A673 (cell line): ENCODE measurements around the gene GPN2. TPM values are rescaled to one million over a fixed set of nuclear protein-coding genes. Genes with fewer than 3 reads are reported as not detected.
"Not testable (repeated sequence)": the region's sequence is repeated elsewhere in the genome, so short reads cannot be mapped to it uniquely, and the experiment has no call there.

Source experiments
- BruUV-seq: library from RNA; stranded (reverse); fragments of 400-500 nt; replicated peaks from 2 replicates; lab custom pipeline; 2021; lab: Mats Ljungman, UMichigan
- CTCF ChIA-PET: fragments of 300-600 bp; sonication (Branson Sonifier 250); formaldehyde crosslinking; loops from one replicate; lab custom pipeline; 2022; ENCODE audit warnings: antibody characterized with exemption; lab: Charles Lee
- POLR2A ChIA-PET: fragments of 300-600 bp; sonication (Branson Sonifier 250); formaldehyde crosslinking; loops from one replicate; lab custom pipeline; 2022; ENCODE audit warnings: antibody characterized with exemption; ENCODE audit not compliant: low non-redundant PET; lab: Charles Lee
- DNase-seq: peaks from one replicate; pipeline ENCODE4 v3.0.0-alpha.2; 2015; ENCODE audit warnings: low spot score
- H3K27ac ChIP-seq: fragments of 200-600 bp; sonication (generic); 2 replicates; pipeline ENCODE4 v1.5.1; 2016; ENCODE audit warnings: mixed run types, low read depth, mild to moderate bottlenecking, mixed read lengths, antibody characterized with exemption, low read length; ENCODE audit not compliant: poor library complexity, severe bottlenecking
- H3K27me3 ChIP-seq: fragments of 200-600 bp; sonication (generic); replicated peaks from 2 replicates; pipeline ENCODE4 v1.6.1; 2017; ENCODE audit warnings: mixed run types, low read depth, mild to moderate bottlenecking, mixed read lengths, antibody characterized with exemption, low read length; ENCODE audit not compliant: insufficient read depth, poor library complexity
- H3K36me3 ChIP-seq: fragments of 200-600 bp; sonication (generic); 2 replicates; pipeline ENCODE4 v1.6.1; 2016; ENCODE audit warnings: mixed run types, mild to moderate bottlenecking, mixed read lengths, antibody characterized with exemption, low read length; ENCODE audit not compliant: insufficient read depth, poor library complexity, severe bottlenecking
- H3K4me1 ChIP-seq: fragments of 200-600 bp; sonication (generic); 2 replicates; pipeline ENCODE4 v1.6.1; 2017; ENCODE audit warnings: mixed run types, mild to moderate bottlenecking, mixed read lengths, antibody characterized with exemption, low read length; ENCODE audit not compliant: insufficient read depth, poor library complexity, severe bottlenecking
- H3K4me3 ChIP-seq: fragments of 200-600 bp; sonication (generic); 2 replicates; pipeline ENCODE4 v1.5.1; 2016; ENCODE audit warnings: low read depth, mixed run types, mild to moderate bottlenecking, mixed read lengths, low read length; ENCODE audit not compliant: poor library complexity, severe bottlenecking
- H3K9me3 ChIP-seq: fragments of 200-600 bp; sonication (generic); 2 replicates; pipeline ENCODE4 v1.6.1; 2016; ENCODE audit warnings: mixed run types, low read depth, mild to moderate bottlenecking, mixed read lengths, antibody characterized with exemption, low read length; ENCODE audit not compliant: poor library complexity, severe bottlenecking
- CTCF ChIP-seq: fragments of 300-800, 200-600 bp; sonication (generic); conservative IDR thresholded peaks from 2 replicates; pipeline ENCODE4 v1.5.1; 2017; ENCODE audit warnings: low read depth, mild to moderate bottlenecking, antibody characterized with exemption, low read length, moderate library complexity, mixed read lengths
- EZH2 ChIP-seq: fragments of 200-600 bp; sonication (generic); IDR thresholded peaks from 2 replicates; pipeline ENCODE4 v1.6.1; 2017; ENCODE audit warnings: borderline replicate concordance, low read depth, mild to moderate bottlenecking, mixed read lengths, antibody characterized with exemption, low read length; ENCODE audit not compliant: poor library complexity, severe bottlenecking
- intact Hi-C: fragments of 100-400 bp; cut with micrococcal nuclease; formaldehyde crosslinking; loops from one replicate; pipeline ENCODE4 v1.10.0; 2022; ENCODE audit not compliant: unreplicated experiment
- total RNA-seq: library from RNA; stranded (reverse); gene quantifications from 2 replicates; pipeline ENCODE4 v1.2.3, GENCODE V29; 2021

GPN2 gene
- total RNA-seq, 1 experiment from 2014 or later: 41.4 TPM

- no TSS peak for BruUV-seq
- intact Hi-C loops: no loop called here
- CTCF ChIA-PET: interaction anchor here (0.7 to 1.3 kb wide), 3 partner anchors 10 to 671 kb away, joined by 3 to 6 read pairs (median 3); no protein-coding TSS in a partner anchor
Measured at GRCh38 chr1:26887125-26887524, 3.0 kb downstream of the GPN2 start.

GRCh38 chr1:26882696-26883463 lies 7.2 kb downstream of the GPN2 start:
- H3K4me3 ChIP-seq: no peak overlapping the region
- no peaks in the 10 kb centered on the region for H3K27me3 ChIP-seq
- no peak overlapping the region for H3K27ac ChIP-seq
- POLR2A ChIA-PET: no interaction called here
- DNase-seq: no peak
- intact Hi-C loops: no loop called here
- CTCF ChIA-PET: interaction anchor here (0.6 kb wide), 1 partner anchor 12 kb away, joined by 10 read pairs; no protein-coding TSS in a partner anchor
- no TSS peak for BruUV-seq
- no peak for TF ChIP-seq EZH2
- no peak for TF ChIP-seq CTCF
- H3K36me3 ChIP-seq: peaks cover 62% of the 10 kb centered on the region
- no peaks in the 10 kb centered on the region for H3K9me3 ChIP-seq
- H3K4me1 ChIP-seq: no peaks in the 10 kb centered on the region

More at GRCh38 chr1:26887125-26887524, 3.0 kb downstream of the GPN2 start:
- DNase-seq: peak; percentile 48
- Histone ChIP-seq H3K27me3 (no peaks in the 10 kb centered on the region), H3K4me1 (peaks cover 9% of the 10 kb centered on the region), H3K27ac (no peak overlapping the region), H3K4me3 (no peak overlapping the region), H3K9me3 (no peaks in the 10 kb centered on the region), H3K36me3 (peaks cover 57% of the 10 kb centered on the region)
- TF ChIP-seq EZH2: no peak
- peak; percentile 50 for TF ChIP-seq CTCF
- POLR2A ChIA-PET: no interaction called here

GRCh38 chr1:26881611-26882010 lies 8.5 kb downstream of the GPN2 start:
- intact Hi-C loops, H3K9me3 ChIP-seq, H3K4me1 ChIP-seq, CTCF ChIA-PET, BruUV-seq, H3K27me3 ChIP-seq, H3K4me3 ChIP-seq, H3K27ac ChIP-seq, DNase-seq: not testable (repeated sequence)
- POLR2A ChIA-PET: interaction anchor here (0.7 kb wide), 1 partner anchor 135 kb away, joined by 3 read pairs; no protein-coding TSS in a partner anchor
- H3K36me3 ChIP-seq: peaks cover 64% of the 10 kb centered on the region
